Peyer's patch (tissue), 4 donors: ENCODE results near the gene ZNF618. TPM values are rescaled to one million over a fixed set of nuclear protein-coding genes. Genes with fewer than 3 reads are reported as not detected.

Experiments
- DNase-seq, 3 donors: peaks; one replicate each; pipeline ENCODE4 v3.0.0-alpha.2; 2017 to 2019
- H3K27ac ChIP-seq, 4 donors: fragments of 200-600 bp; sonication (generic); one replicate each; pipeline ENCODE4 v1.5.1; 2016 to 2019
- H3K27me3 ChIP-seq, 2 donors: fragments of 200-600 bp; sonication (generic); one replicate each; pipeline ENCODE4 v1.5.1; 2019
- H3K36me3 ChIP-seq, 3 donors: fragments of 200-600 bp; sonication (generic); one replicate each; pipeline ENCODE4 v1.5.1; 2016 to 2019
- H3K4me1 ChIP-seq, 4 donors: fragments of 200-600 bp; sonication (generic); one replicate each; pipeline ENCODE4 v1.5.1; 2016 to 2019
- H3K4me3 ChIP-seq, 4 donors: fragments of 200-600 bp; sonication (generic); 1 replicate in 3 of 4; 2 replicates in 1 of 4; pipeline ENCODE4 v1.5.1; 2016 to 2019; ENCODE audit warnings: mild to moderate bottlenecking in 1 of 4
- H3K9me3 ChIP-seq, 4 donors: fragments of 200-600 bp; sonication (generic); one replicate each; pipeline ENCODE4 v1.5.1; 2016 to 2019; ENCODE audit warnings: mild to moderate bottlenecking in 1 of 4
- POLR2A ChIP-seq, 2 donors: fragments of 450-650 bp; IDR thresholded peaks; one replicate each; pipeline ENCODE4 v1.5.1; 2017; ENCODE audit warnings: antibody characterized with exemption in 2 of 2, mild to moderate bottlenecking in 2 of 2, moderate library complexity in 2 of 2
- total RNA-seq, 4 donors: library from RNA; depleted of rRNA; stranded (reverse); fragments of >200 nt; gene quantifications; one replicate each; pipeline ENCODE4 v1.1.0, GENCODE V29; 2016
- TF ChIP-seq, protein P1 (sequence below), 6 experiments: fragments of 450-650 bp in 4 of 6; fragments of 200-600 bp in 2 of 6; sonication (generic) in 1 of 6; IDR thresholded peaks; one replicate each; pipeline ENCODE4 v1.5.1; 2017 to 2019; ENCODE audit warnings: antibody characterized with exemption in 6 of 6, mild to moderate bottlenecking in 3 of 6, moderate library complexity in 1 of 6

The ZNF618 gene
- total RNA-seq, 4 donors from 2014 or later, result 2.8 to 26.4 (median 4.1) TPM

DNA sequence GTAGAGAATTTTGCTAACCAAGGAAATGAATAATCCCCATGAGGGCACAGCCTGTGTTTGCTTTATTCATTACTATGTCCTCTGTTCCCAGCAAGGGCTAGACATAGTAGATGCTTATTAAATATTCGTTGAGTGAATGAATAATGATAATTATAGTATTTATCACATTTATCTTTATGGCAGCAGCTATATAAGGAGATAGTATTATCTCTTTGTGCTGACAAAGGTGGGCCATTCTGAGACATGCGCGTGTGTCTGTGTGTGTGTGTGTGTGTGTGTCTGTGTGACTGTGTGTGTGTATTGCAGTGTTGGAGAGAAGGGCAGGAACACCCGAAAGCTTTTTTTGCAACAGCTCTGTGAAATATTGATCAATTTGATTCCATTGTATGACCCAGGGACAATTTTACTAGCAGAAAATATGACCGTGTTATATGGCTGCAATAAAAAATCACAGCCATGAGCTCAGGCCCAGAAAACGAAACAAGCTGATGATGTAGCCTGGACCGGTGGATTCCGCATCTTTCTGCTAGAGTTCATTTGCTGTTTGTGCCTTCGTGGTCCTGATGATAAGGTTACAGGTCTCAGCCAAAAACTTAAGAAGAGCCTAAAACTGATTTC, 39.8 kb downstream of the ZNF618 start:
- no peak for DNase-seq
- Histone ChIP-seq H3K27me3 (no peaks in the 10 kb centered on the region), H3K4me1 (peaks cover 0 to 7% (median 0%) of the 10 kb centered on the region in 4 donors), H3K9me3 (no peaks in the 10 kb centered on the region), H3K4me3 (no peak overlapping the region), H3K36me3 (no peaks in the 10 kb centered on the region), H3K27ac (no peak overlapping the region)
- TF ChIP-seq, protein P1, sequence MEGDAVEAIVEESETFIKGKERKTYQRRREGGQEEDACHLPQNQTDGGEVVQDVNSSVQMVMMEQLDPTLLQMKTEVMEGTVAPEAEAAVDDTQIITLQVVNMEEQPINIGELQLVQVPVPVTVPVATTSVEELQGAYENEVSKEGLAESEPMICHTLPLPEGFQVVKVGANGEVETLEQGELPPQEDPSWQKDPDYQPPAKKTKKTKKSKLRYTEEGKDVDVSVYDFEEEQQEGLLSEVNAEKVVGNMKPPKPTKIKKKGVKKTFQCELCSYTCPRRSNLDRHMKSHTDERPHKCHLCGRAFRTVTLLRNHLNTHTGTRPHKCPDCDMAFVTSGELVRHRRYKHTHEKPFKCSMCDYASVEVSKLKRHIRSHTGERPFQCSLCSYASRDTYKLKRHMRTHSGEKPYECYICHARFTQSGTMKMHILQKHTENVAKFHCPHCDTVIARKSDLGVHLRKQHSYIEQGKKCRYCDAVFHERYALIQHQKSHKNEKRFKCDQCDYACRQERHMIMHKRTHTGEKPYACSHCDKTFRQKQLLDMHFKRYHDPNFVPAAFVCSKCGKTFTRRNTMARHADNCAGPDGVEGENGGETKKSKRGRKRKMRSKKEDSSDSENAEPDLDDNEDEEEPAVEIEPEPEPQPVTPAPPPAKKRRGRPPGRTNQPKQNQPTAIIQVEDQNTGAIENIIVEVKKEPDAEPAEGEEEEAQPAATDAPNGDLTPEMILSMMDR (IDR thresholded peaks at IDR 0.05), result no peak
- no peak for TF ChIP-seq POLR2A (IDR thresholded peaks at IDR 0.05)

DNA sequence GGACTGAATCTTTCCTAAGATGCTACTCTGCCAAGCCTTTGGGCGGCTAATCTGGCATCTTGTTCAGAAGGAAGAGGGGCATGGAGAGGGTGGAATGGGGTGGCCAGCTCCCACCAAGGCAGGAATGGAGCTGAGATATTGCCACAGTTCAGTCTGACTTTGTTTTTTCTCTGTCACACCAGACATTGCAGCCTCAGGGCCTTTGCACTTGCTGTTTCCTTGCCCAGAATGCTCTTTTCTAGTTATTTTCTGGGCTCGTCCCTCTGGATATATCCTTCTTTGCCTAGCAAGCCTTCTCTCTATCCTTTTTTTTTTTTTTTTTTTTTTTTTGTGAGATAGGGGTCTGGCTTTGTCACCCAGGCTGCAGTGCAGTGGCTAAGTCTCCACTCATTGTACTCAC, 40.8 kb downstream of the ZNF618 start:
- Histone ChIP-seq H3K4me1 (peaks cover 0 to 7% (median 0%) of the 10 kb centered on the region in 4 donors), H3K9me3 (no peaks in the 10 kb centered on the region), H3K27me3 (no peaks in the 10 kb centered on the region), H3K4me3 (no peak overlapping the region), H3K27ac (no peak overlapping the region), H3K36me3 (no peaks in the 10 kb centered on the region)
- TF ChIP-seq POLR2A (IDR thresholded peaks at IDR 0.05), result no peak
- TF ChIP-seq, protein P1 (IDR thresholded peaks at IDR 0.05), result no peak
- DNase-seq, result no peak

DNA sequence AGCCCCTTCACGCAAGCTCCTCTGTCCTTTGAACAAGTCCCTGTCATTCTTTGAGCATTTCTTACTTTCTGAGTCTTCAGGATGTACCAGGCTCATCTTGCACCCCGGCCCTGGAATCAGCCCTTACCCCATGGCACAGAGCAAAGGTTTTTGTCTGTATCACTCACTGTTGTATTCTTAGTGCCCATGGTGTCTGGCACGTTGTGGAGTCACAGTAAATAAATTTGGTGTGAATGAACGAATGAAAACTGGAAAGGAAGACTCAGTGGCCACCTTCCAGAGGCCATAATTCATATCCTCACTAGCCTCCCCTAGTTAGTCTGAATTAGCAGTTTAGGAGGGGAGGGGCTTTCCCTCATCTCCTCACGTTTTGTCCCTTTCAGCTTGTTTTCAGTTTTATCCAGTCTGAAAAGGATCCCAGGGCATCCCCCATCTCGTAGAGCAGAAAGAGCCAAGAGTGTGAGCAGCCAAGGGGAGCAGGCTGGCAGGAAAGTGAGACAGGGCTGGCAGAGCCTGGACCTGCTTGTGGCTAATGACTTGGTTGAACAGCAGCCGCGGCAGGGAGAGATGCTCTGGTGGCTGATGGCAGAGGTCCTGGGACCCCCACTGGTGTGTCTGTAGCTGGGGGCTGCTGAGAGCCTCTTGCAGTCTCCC, 42.7 kb downstream of the ZNF618 start:
- no peak for DNase-seq
- Histone ChIP-seq H3K9me3 (no peaks in the 10 kb centered on the region), H3K27ac (no peak overlapping the region), H3K36me3 (no peaks in the 10 kb centered on the region), H3K4me1 (no peaks in the 10 kb centered on the region), H3K27me3 (no peaks in the 10 kb centered on the region), H3K4me3 (no peak overlapping the region)
- TF ChIP-seq, protein P1 (IDR thresholded peaks at IDR 0.05), result no peak
- TF ChIP-seq POLR2A (IDR thresholded peaks at IDR 0.05), result no peak

DNA sequence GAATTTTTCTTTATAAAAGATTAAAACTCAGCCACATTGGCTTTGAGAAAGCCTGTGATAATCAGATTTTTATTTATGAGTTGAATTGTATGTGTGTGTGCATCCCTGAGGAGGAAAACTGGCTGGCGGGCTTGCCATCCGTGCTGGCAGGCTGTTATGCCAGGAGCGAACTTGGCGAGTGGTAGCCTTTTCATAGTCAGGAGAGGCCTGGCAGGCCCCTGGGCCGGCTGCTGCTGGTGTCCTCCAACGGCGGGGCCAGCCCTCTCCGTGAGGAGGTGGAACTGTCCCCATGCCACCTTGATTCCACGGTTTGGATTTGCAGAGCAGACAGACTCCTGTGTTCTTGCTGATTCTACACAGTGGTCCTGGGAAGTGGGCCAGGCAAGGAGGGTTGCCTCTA, 43.3 kb downstream of the ZNF618 start:
- no peak overlapping the region for H3K27ac ChIP-seq
- no peak overlapping the region for H3K4me3 ChIP-seq
- no peak for DNase-seq
- no peaks in the 10 kb centered on the region for H3K27me3 ChIP-seq
- H3K4me1 ChIP-seq, result no peaks in the 10 kb centered on the region
- no peaks in the 10 kb centered on the region for H3K9me3 ChIP-seq
- no peaks in the 10 kb centered on the region for H3K36me3 ChIP-seq
- TF ChIP-seq, protein P1 (IDR thresholded peaks at IDR 0.05), result no peak
- no peak for TF ChIP-seq POLR2A (IDR thresholded peaks at IDR 0.05)

DNA sequence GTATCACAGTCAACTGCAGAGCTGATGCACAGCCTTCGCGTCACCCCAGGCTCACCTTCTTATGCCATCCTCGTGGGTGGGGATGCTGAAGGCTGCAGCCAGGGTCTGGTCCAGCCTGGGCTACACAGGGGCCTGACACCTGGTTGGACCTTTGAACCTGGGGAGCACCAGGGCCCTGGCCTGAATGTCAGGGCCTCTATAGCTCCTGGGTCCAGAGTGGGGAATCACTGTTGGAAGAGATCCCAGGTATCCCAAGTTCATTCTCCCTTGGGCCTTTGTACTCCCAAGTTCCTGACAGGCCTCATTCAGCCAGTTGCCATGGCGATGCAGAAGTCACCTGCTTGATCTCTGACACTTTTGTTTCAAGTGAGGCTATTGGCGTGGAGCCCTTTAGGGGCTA, 43.8 kb downstream of the ZNF618 start:
- no peaks in the 10 kb centered on the region for H3K36me3 ChIP-seq
- no peaks in the 10 kb centered on the region for H3K27me3 ChIP-seq
- H3K27ac ChIP-seq, result no peak overlapping the region
- TF ChIP-seq, protein P1 (IDR thresholded peaks at IDR 0.05), result no peak
- TF ChIP-seq POLR2A (IDR thresholded peaks at IDR 0.05), result no peak
- no peaks in the 10 kb centered on the region for H3K9me3 ChIP-seq
- H3K4me1 ChIP-seq, result no peaks in the 10 kb centered on the region
- no peak for DNase-seq
- H3K4me3 ChIP-seq, result no peak overlapping the region
